NCI-H2196 treated with DMSO at 0.1 percent for 48 hours (cell line): ENCODE data around the gene MED25.

ENCODE experiments used
- DNase-seq: peaks from one replicate; lab custom pipeline; 2025; ENCODE audit not compliant: unreplicated experiment; lab: John Stamatoyannopoulos, UW

The MED25 gene

DNA sequence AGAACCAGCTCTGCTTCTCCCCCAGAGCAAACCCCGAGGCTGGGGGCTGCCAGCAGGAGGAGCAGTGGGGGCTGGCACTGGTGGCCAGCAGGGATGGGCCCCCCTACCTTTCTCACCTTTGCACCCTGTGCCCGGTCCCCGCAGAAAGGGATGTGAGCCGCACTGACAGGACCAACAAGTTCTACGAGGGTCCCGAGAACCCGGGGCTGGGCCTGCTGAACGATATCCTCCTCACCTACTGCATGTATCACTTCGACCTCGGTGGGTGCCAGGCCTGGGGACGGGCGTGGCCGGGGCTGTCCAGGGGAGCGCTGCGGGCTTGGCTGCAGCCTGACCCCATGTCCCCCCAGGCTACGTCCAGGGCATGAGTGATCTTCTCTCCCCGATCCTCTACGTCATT, 66.0 kb downstream of the MED25 start:
- DNase-seq = no peak

DNA sequence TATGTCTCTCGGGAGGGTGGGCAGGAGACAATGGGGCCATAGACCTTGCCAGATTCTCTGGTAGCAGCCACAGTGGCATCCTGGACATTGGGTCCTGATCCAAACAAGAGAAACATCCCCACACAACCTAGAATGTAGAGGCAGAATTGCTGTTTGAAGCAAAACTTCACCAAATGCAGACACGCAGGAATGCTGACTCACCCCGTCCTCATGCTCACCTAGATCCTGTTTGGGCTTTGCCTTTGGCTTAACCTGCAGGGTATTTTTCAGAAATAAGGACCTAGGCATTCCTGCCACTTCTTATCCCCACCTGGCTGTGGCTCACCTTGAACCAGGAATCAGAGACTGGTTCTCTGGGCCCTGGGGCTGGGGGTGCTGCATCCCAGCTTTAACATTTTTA, 66.7 kb downstream of the MED25 start:
- DNase-seq = no peak
